GM21528 (cell line): ENCODE data around the gene PFN3.

Experiments
- ATAC-seq: cut with Tn5 transposase; IDR thresholded peaks from one replicate; pipeline ENCODE4 v1.9.1; 2021; ENCODE audit warnings: mild to moderate bottlenecking, moderate library complexity; ENCODE audit not compliant: unreplicated experiment, low FRiP score

The PFN3 gene

DNA sequence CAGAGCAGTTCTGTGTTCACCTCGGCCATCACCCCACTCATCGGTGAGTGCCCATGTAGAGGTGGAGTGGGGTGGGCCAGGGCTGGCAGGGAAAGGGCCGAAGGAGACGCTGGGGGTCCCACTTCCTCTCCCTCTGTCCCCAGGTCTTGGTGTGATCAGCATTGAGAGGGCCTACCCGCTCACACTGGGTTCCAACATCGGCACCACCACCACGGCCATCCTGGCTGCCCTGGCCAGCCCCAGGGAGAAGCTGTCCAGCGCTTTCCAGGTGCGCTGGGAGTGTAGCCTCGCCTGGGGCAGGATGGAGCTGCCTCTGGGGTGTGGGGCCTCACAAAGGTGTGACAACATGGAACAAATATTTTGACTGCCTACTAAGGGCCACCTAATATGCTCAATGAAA lies 3.7 kb downstream of the PFN3 start:
- ATAC-seq: no peak

- no peak for ATAC-seq
Measured at GRCh38 chr5:177396078-177396477, 4.4 kb downstream of the PFN3 start.

DNA sequence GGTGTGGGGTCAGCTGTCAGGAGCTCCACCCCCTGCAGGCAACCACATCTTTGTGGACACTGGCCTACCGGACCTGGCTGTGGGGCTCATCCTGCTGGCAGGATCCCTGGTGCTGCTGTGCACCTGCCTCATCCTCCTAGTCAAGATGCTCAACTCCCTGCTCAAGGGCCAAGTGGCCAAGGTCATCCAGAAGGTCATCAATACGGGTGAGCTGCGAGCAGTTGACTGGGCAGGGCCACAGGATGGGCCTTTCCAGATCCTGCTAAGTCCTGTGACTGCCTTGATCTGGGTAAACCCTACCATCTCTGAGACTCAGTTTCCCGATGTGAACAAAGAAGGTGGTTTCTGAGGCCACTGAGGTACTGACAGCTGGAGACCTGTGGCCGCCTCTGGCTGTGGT lies 6.5 kb downstream of the PFN3 start:
- no peak for ATAC-seq

DNA sequence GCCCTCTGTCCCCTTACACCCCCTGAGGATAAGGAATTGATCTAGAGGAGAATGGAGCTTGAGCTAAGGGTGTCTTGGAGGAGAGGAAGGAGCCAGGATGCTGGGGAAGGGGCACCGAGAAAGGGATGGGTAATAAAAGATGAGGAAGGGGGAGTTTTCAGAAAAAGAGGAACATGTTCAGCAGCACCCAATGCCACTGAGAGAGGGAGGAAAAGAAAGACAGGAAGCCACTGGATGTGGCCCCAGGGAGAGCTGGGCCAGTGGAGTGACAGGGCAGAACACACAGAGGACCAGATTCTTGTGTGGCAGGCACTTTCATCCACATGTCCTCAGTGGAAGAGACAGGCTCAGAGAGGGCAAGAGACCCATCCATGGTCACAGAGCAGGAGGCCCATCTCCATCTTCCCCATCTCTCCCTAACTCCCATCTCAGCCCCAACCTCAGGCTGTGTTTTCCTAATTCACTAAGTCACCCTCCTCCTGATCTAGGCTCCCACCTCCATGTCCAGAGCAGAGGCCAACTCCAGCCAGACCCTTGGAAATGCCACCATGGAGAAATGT lies 7.2 kb downstream of the PFN3 start:
- no peak for ATAC-seq

- ATAC-seq: no peak
Measured at GRCh38 chr5:177392765-177393164, 7.7 kb downstream of the PFN3 start.

- no peak for ATAC-seq
Measured at GRCh38 chr5:177390363-177391300, 9.8 kb downstream of the PFN3 start.

- no peak for ATAC-seq
Measured at GRCh38 chr5:177389241-177390169, 11.0 kb downstream of the PFN3 start.

DNA sequence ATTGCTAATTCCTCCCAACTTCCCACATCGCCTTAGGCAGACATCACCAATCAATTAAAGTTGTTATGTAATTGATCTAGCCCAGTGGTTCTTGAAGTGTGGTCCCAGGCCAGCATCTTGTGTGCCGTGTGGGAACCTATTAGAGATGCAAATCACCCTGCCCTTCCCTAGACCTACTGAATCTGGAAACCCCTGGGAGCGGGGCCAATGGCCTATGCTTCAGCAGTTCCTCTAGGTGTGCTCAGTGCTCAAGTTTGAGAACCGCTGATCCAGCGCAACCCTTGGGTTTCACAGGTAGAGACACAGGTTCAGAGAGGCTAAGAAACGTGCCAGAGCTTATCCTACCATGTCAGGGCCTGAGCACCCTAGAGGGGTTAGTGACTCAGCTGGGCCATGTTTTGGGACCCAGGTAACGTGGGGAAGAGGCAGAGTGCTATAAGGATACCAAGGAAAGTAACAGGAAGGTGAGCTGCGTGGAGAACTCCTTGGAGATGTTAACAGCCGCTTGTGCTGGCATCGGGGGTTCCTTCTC lies 11.9 kb downstream of the PFN3 start:
- ATAC-seq: no peak

DNA sequence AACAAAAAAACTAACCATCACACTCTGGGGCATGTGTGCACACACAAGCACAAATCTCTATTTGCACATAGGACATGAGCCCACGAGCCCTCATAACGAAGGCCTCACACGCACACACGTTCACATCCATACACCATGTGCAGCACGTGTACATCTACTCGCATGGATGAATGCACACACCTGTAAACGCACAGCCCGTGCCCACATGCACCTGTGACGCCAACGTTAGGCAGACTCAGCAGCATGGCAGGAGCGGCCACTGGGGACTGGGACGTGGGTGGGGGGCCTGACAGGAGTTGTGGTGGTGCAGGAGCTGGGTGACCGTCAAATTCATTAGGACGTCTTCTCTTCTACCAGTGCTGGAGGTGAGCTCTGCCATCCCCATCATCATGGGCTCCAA lies 13.1 kb downstream of the PFN3 start:
- no peak for ATAC-seq

DNA sequence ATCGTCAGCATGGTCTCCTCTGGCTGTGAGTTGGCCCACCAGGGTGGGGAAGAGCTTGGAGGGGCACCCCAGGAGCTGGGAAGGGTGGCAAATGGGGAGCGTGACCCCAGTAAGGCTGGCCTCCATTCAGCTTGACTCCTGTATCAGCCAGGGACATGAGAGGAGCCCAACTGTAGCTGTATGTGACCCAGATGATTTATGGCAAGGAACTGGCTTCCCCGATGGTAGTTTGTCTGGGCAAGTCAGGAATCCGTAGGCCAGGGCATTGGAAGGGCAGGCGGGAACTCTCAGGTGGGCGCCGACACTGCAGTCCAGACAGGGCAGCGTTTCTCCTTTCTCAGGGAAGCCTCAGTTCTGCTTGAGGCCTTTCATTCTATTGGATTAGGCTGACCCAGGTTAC lies 13.9 kb downstream of the PFN3 start:
- no peak for ATAC-seq

- ATAC-seq: no peak
Measured at GRCh38 chr5:177385720-177386119, 14.7 kb downstream of the PFN3 start.

DNA sequence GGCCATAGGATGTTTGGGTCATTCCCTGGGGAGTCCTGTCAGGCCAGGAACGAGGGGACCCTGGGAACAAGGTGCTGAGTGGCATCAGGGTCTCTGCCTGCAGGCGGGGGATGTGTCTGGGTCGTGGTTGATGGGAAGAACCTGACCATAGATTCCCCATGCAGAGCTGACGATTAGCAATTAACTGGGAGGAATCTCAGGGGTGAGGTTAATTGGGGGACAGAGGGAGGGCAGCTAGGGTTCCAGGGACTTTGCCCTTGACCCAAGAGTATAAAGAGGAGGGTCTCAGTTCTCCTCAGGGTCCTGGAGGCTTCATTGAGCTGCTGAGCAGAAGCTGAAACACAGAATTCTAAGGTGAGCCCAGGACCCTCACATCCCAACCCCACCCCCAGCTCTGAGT lies 16.3 kb downstream of the PFN3 start, which contains the start of gene SLC34A1:
SLC34A1 (plus strand) TSS at position 301 of the 400 bp plus-strand sequence. CDS start 1,308 bp downstream, outside the sequence.
- ATAC-seq: no peak

- no peak for ATAC-seq
Measured at GRCh38 chr5:177383181-177383580, 17.3 kb downstream of the PFN3 start.

DNA sequence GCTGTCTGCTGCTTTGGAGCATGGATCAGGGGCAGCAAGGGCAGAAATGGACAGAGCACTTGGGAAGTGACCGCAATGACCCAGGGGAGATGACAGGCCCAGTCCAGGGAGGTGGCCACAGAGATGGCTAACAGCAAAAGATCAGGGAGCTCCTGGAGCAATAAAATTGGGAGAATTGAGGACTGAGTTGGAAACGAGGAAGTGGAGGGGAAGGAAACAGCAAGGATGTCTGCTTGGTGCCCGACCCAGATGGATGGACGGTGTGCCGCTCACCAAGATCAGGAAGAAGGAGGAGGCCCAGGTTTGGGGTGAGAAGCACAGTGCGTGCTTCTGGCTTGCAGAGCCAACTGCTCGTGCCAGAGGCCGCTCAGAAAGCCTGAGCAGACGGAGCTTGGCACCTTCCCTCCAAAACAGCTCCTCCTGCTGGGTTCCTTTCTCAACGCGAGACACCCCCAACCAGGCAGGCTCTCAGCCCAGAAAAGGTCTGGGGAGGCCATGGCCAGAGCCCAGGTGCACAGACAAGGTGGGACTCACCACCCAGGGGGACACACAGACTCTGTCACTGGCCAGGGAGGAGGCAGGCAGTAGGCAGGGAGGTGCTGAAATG lies 17.9 kb downstream of the PFN3 start:
- no peak for ATAC-seq

DNA sequence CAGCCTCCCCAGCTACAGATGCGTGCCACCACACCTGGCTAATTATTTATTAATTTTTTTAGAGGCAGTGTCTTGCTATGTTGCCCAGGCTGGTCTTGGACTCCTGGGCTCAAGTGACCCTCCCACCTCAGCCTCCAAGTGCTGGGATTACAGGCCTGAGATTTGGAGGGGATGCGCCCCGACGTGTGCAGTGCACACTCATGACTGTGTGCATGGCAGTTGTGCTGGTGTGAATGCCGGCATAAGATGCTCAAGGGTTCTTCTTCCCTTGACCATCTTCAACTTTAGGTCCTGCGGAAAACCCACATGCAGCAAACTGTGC lies 19.7 kb downstream of the PFN3 start:
- ATAC-seq: no peak

DNA sequence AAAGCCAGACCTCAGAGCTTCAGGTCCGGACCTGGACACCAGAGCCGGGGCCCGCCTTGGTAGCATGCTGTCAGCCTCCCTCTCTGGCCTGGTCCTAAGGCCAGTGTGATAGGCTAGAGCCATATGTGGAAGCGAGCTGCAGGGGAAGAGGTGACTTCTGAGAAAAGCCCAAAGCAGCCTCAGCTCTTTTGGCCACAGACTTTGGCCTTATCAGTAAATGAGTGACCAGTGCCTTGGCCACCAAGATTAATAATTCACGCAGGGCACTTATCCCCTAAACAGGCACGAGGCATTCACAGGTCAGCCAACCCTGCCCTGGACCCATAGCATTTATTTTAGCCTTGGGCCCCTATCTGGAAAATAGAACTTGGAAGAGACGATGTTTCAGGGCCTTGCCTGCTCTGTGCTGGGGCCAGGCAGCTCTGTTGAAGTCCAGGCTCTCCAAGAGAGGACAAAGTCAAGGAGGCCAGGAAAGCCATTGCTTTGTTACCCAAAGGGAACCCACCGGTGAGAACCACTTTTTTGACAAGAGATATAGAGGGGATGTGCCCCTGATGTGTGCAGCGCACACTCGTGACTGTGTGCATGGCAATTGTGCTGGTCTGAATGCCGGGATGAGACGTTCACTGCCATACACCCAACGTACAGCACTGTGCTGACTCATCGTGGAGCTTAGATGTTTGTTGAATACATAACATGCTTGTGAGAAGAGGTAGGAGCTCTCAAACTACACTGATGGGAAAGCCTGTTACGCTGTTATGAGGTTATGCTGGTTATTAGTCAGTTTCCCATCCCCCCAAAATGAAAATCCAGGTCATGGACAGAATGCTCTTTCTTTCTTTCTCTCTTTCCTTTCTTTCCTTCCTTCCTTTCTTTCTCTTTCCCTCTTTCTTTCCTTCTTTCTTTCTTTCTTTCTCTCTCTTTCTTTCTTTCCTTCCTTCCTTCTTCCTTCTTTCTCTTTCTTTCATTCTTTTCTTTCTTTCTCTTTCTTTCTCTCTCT lies 21.3 kb downstream of the PFN3 start:
- no peak for ATAC-seq

GRCh38 chr5:177377851-177378776 lies 22.3 kb downstream of the PFN3 start:
- ATAC-seq: no peak

- ATAC-seq: no peak
Measured at GRCh38 chr5:177376107-177376506, 24.4 kb downstream of the PFN3 start.
